Hepatocyte (in vitro differentiated cells): ENCODE results near the gene KRTAP10-2.

Experiments used
- CTCF ChIP-seq: fragments of 200-600 bp; sonication (generic); IDR thresholded peaks from 2 replicates; pipeline ENCODE4 v1.5.1; 2016; ENCODE audit warnings: antibody characterized with exemption, mild to moderate bottlenecking; ENCODE audit not compliant: poor library complexity
- EZH2 ChIP-seq: fragments of 200-600 bp; sonication (generic); IDR thresholded peaks from 2 replicates; pipeline ENCODE4 v1.6.1; 2016; ENCODE audit warnings: antibody characterized with exemption, mild to moderate bottlenecking, borderline replicate concordance
- EZH2phosphoT487 ChIP-seq: fragments of 200-600 bp; sonication (generic); IDR thresholded peaks from one replicate; pipeline ENCODE4 v1.6.1; 2018; ENCODE audit warnings: antibody characterized with exemption, mild to moderate bottlenecking, low read depth, moderate library complexity; ENCODE audit not compliant: unreplicated experiment, severe bottlenecking

- no peak for TF ChIP-seq CTCF
- TF ChIP-seq EZH2 = no peak
- no peak for TF ChIP-seq EZH2phosphoT487
Measured at GRCh38 chr21:44571296-44571695, 20.0 kb upstream of the KRTAP10-2 start.
